CD14-positive monocyte (primary cell): ENCODE measurements around the gene CCN5. TPM values are rescaled to one million over a fixed set of nuclear protein-coding genes. Genes with fewer than 3 reads are reported as not detected.
A peak's percentile ranks its signal among the peaks of the same experiment; 100 is the strongest.

Source experiments
- DNase-seq, 3 donors: peaks; one replicate each; pipeline ENCODE4 v3.0.0-alpha.2; 2011 to 2022
- H2AFZ ChIP-seq: 2 replicates; pipeline ENCODE4 v1.6.0; 2012; ENCODE audit warnings: mild to moderate bottlenecking, low read depth, low read length, inconsistent platforms; ENCODE audit not compliant: insufficient read depth, poor library complexity, severe bottlenecking
- H3K27ac ChIP-seq, 2 donors: 1 replicate in 1 of 2; 2 replicates in 1 of 2; pipeline ENCODE4 v1.5.1; 2012 to 2013; ENCODE audit warnings: low read length in 2 of 2, control low read depth in 1 of 2, inconsistent platforms in 1 of 2, low read depth in 1 of 2, mild to moderate bottlenecking in 1 of 2
- H3K27me3 ChIP-seq, 2 donors: one replicate each; pipeline versions ENCODE4 v1.6.0 to v1.6.1; 2011 to 2013; ENCODE audit warnings: low read length in 2 of 2; ENCODE audit not compliant: control insufficient read depth in 2 of 2, insufficient read depth in 2 of 2
- H3K36me3 ChIP-seq, 2 donors: replicated peaks in 1 of 2; 1 replicate in 1 of 2; 2 replicates in 1 of 2; pipeline versions ENCODE4 v1.5.1 to v1.6.1; 2012 to 2013; ENCODE audit warnings: low read length in 2 of 2, control low read depth in 1 of 2, inconsistent platforms in 1 of 2, mild to moderate bottlenecking in 1 of 2; ENCODE audit not compliant: insufficient read depth in 2 of 2, control insufficient read depth in 1 of 2
- H3K4me1 ChIP-seq, 2 donors: 1 replicate in 1 of 2; 2 replicates in 1 of 2; pipeline versions ENCODE4 v1.5.1 to v1.6.1; 2012 to 2013; ENCODE audit warnings: low read length in 2 of 2, control low read depth in 1 of 2, inconsistent platforms in 1 of 2, mild to moderate bottlenecking in 1 of 2, moderate library complexity in 1 of 2; ENCODE audit not compliant: insufficient read depth in 2 of 2, control insufficient read depth in 1 of 2
- H3K4me2 ChIP-seq: replicated peaks from 2 replicates; pipeline ENCODE3; 2012; ENCODE audit warnings: low read length, moderate library complexity, mild to moderate bottlenecking; ENCODE audit not compliant: poor library complexity, severe bottlenecking; ENCODE audit errors: extremely low read depth
- H3K4me3 ChIP-seq, 3 experiments: fragments of 200-600 bp in 1 of 3; sonication (generic) in 1 of 3; replicated peaks in 1 of 3; 1 replicate in 2 of 3; 2 replicates in 1 of 3; pipeline ENCODE4 v1.5.1; 2011 to 2013; ENCODE audit warnings: low read length in 3 of 3, mild to moderate bottlenecking in 3 of 3, control low read depth in 2 of 3, low read depth in 2 of 3, inconsistent platforms in 1 of 3, moderate library complexity in 1 of 3
- H3K79me2 ChIP-seq: 2 replicates; pipeline ENCODE4 v1.6.0; 2012; ENCODE audit warnings: mild to moderate bottlenecking, control low read depth, inconsistent platforms, low read length, moderate library complexity; ENCODE audit not compliant: insufficient read depth
- H3K9ac ChIP-seq: 2 replicates; pipeline ENCODE4 v1.6.0; 2017; ENCODE audit warnings: low read length, mild to moderate bottlenecking; ENCODE audit not compliant: insufficient read depth, poor library complexity, severe bottlenecking
- H3K9me3 ChIP-seq, 2 donors: replicated peaks in 1 of 2; 1 replicate in 1 of 2; 2 replicates in 1 of 2; pipeline versions ENCODE4 v1.5.1 to v1.6.1; 2012 to 2013; ENCODE audit warnings: low read length in 2 of 2, control low read depth in 1 of 2; ENCODE audit not compliant: control insufficient read depth in 1 of 2, insufficient read depth in 1 of 2
- H4K20me1 ChIP-seq: 2 replicates; pipeline ENCODE4 v1.6.0; 2012; ENCODE audit warnings: mild to moderate bottlenecking, low read length, control low read depth, moderate library complexity; ENCODE audit not compliant: insufficient read depth
- H3K27ac Mint-ChIP-seq, 7 donors: one replicate each; pipeline ENCODE4 v1.8.0; 2020; ENCODE audit warnings: mild to moderate bottlenecking in 7 of 7, mixed read lengths in 7 of 7, moderate library complexity in 6 of 7, inconsistent platforms in 2 of 7
- H3K27me3 Mint-ChIP-seq, 3 donors: one replicate each; pipeline ENCODE4 v1.8.0; 2021 to 2022; ENCODE audit warnings: low read depth in 3 of 3, mild to moderate bottlenecking in 3 of 3, mixed read lengths in 3 of 3, moderate library complexity in 3 of 3, inconsistent platforms in 1 of 3
- H3K36me3 Mint-ChIP-seq, 2 donors: one replicate each; pipeline ENCODE4 v1.8.0; 2020; ENCODE audit warnings: mixed read lengths in 2 of 2, inconsistent platforms in 1 of 2, mild to moderate bottlenecking in 1 of 2
- H3K4me1 Mint-ChIP-seq: one replicate; pipeline ENCODE4 v1.8.0; 2020; ENCODE audit warnings: mild to moderate bottlenecking, mixed read lengths
- H3K4me3 Mint-ChIP-seq, 2 donors: one replicate each; pipeline ENCODE4 v1.8.0; 2020; ENCODE audit warnings: mild to moderate bottlenecking in 2 of 2, mixed read lengths in 2 of 2, moderate library complexity in 1 of 2
- H3K9me3 Mint-ChIP-seq, 7 donors: one replicate each; pipeline ENCODE4 v1.8.0; 2020 to 2022; ENCODE audit warnings: mixed read lengths in 7 of 7, mild to moderate bottlenecking in 6 of 7, moderate library complexity in 6 of 7, inconsistent platforms in 2 of 7
- CTCF ChIP-seq: fragments of 200-600 bp; IDR thresholded peaks from one replicate; pipeline ENCODE4 v1.8.0; 2022; ENCODE audit warnings: antibody characterized with exemption, mild to moderate bottlenecking
- WGBS: methylation state at CpG from one replicate; pipeline ENCODE4 v1.1.5; 2013; ENCODE audit warnings: missing lambda C conversion rate; ENCODE audit not compliant: insufficient coverage; 5-methylcytosine and 5-hydroxymethylcytosine counted together
- intact Hi-C, 2 donors: fragments of 100-400 bp; cut with micrococcal nuclease; formaldehyde crosslinking; loops; one replicate each; pipeline versions ENCODE4 v1.15.0 to v1.15.1; 2023
- polyA plus RNA-seq, 3 donors: library from polyadenylated mRNA; depleted of rRNA in 1 of 3; unstranded in 2 of 3; stranded (reverse) in 1 of 3; fragments of 300-500 nt in 2 of 3; fragments of >200 nt in 1 of 3; fragmentation: Illumina TruSeq in 2 of 3; gene quantifications; 1 replicate in 2 of 3; 2 replicates in 1 of 3; pipeline ENCODE4 v1.2.3, GENCODE V29; 2012 to 2021

Gene CCN5
- polyA plus RNA-seq, 3 donors, result not detected

GRCh38 chr20:44703956-44704488 is 11.1 kb upstream of the CCN5 start:
- H3K27ac Mint-ChIP-seq, result no peak overlapping the region
- Histone ChIP-seq H4K20me1 (no peaks in the 10 kb centered on the region), H3K4me3 (no peak overlapping the region), H3K27me3 (no peaks in the 10 kb centered on the region), H3K4me2 (no peak overlapping the region), H3K9me3 (no peaks in the 10 kb centered on the region), H3K79me2 (no peaks in the 10 kb centered on the region), H3K9ac (no peak overlapping the region), H3K36me3 (no peaks in the 10 kb centered on the region), H2AFZ (no peak overlapping the region), H3K27ac (no peak overlapping the region), H3K4me1 (no peaks in the 10 kb centered on the region)
- H3K4me3 Mint-ChIP-seq, result no peak overlapping the region
- no peaks in the 10 kb centered on the region for H3K4me1 Mint-ChIP-seq
- no peak for TF ChIP-seq CTCF
- intact Hi-C loops, result no loop called here
- peaks cover 1 to 2% (median 2%) of the 10 kb centered on the region in 3 donors for H3K27me3 Mint-ChIP-seq
- no peak for DNase-seq
- H3K9me3 Mint-ChIP-seq, result peaks cover 0 to 2% (median 0%) of the 10 kb centered on the region in 7 donors
- WGBS, result 94% methylated on average over 8 of the region's 9 CpGs
- H3K36me3 Mint-ChIP-seq, result no peaks in the 10 kb centered on the region

- Mint-ChIP-seq H3K9me3 (peaks cover 0 to 2% (median 0%) of the 10 kb centered on the region in 7 donors), H3K27me3 (peaks cover 1 to 2% (median 2%) of the 10 kb centered on the region in 3 donors), H3K4me3 (no peak overlapping the region), H3K36me3 (no peaks in the 10 kb centered on the region), H3K4me1 (no peaks in the 10 kb centered on the region), H3K27ac (no peak overlapping the region)
- Histone ChIP-seq H3K4me2 (no peak overlapping the region), H2AFZ (no peak overlapping the region), H3K9ac (no peak overlapping the region), H3K9me3 (no peaks in the 10 kb centered on the region), H4K20me1 (no peaks in the 10 kb centered on the region), H3K4me3 (no peak overlapping the region), H3K36me3 (no peaks in the 10 kb centered on the region), H3K79me2 (no peaks in the 10 kb centered on the region), H3K4me1 (no peaks in the 10 kb centered on the region), H3K27ac (no peak overlapping the region), H3K27me3 (no peaks in the 10 kb centered on the region)
- 72% methylated on average over 3 of the region's 4 CpGs for WGBS
- no peak for TF ChIP-seq CTCF
- intact Hi-C loops, result no loop called here
- DNase-seq, result peak in 1 of 3 donors; percentile 19
These were observed 10.6 kb upstream of the CCN5 start for GRCh38 chr20:44704551-44704971.
